Stomach smooth muscle (tissue), 2 donors: ENCODE measurements around the gene GAA.

Experiments used
- H3K27ac ChIP-seq: one replicate; pipeline ENCODE4 v1.7.0; 2013; ENCODE audit warnings: mild to moderate bottlenecking, low read length, inconsistent platforms
- H3K27me3 ChIP-seq, 2 donors: one replicate each; pipeline ENCODE4 v1.7.0; 2013; ENCODE audit warnings: low read length in 2 of 2; ENCODE audit not compliant: insufficient read depth in 2 of 2, control insufficient read depth in 1 of 2
- H3K36me3 ChIP-seq, 2 donors: one replicate each; pipeline ENCODE4 v1.7.0; 2013; ENCODE audit warnings: low read length in 2 of 2; ENCODE audit not compliant: control insufficient read depth in 2 of 2, insufficient read depth in 2 of 2
- H3K4me1 ChIP-seq: one replicate; pipeline ENCODE4 v1.7.0; 2013; ENCODE audit warnings: low read length; ENCODE audit not compliant: control insufficient read depth, insufficient read depth
- H3K4me3 ChIP-seq, 2 donors: one replicate each; pipeline ENCODE4 v1.7.0; 2013; ENCODE audit warnings: low read length in 2 of 2
- H3K9ac ChIP-seq, 2 donors: one replicate each; pipeline ENCODE4 v1.7.0; 2013; ENCODE audit warnings: low read length in 2 of 2, mild to moderate bottlenecking in 1 of 2
- H3K9me3 ChIP-seq, 2 donors: one replicate each; pipeline ENCODE4 v1.7.0; 2013; ENCODE audit warnings: low read length in 2 of 2; ENCODE audit not compliant: control insufficient read depth in 2 of 2
- donor health status: healthy.
- donor health status: Pancreatic carcinoma.

GAA gene

DNA sequence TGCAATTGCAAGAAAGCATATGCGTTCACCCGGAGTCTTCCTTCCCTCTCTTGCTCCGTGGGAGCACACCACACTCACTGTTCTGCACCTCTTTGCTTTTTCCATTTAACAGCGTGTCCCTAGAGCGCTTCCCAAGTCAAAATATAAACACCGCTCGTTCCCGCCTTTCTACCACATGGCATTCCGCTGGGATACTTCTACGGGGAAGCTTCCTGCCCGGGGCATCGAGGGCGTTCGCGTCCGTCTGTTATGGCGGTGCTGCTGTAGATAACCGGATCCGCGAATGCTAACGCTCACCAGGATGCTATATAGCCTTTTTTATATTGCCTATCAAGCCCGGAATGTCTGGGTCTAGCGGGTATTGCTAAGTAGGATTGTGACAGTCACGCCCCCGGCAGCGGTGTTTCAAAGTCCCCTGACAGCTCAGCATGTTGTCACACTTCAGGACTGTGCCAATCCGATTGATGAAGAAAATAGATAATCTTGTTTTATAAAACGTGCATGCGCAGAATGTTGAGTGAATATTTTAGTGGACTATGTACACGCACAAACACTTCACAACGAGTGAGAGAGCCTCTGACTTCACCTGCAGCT, 33.9 kb upstream of the GAA start:
- Histone ChIP-seq H3K4me1 (peaks cover 36% of the 10 kb centered on the region), H3K36me3 (peaks cover 0 to 2% of the 10 kb centered on the region in 2 donors), H3K27ac (no peak overlapping the region)

GRCh38 chr17:80068301-80069222, 32.8 kb upstream of the GAA start:
- no peak overlapping the region for H3K27ac ChIP-seq
- no peaks in the 10 kb centered on the region for H3K9me3 ChIP-seq
- H3K4me3 ChIP-seq = peak overlapping the region in 1 of 2 donors; percentile 55
- H3K4me1 ChIP-seq = peaks cover 36% of the 10 kb centered on the region
- peak overlapping the region in 1 of 2 donors; percentile 42 for H3K9ac ChIP-seq
- no peaks in the 10 kb centered on the region for H3K27me3 ChIP-seq
- peaks cover 0 to 2% of the 10 kb centered on the region in 2 donors for H3K36me3 ChIP-seq

More for the DNA sequence above, 33.9 kb upstream of the GAA start:
- H3K4me3 ChIP-seq = no peak overlapping the region
- no peaks in the 10 kb centered on the region for H3K27me3 ChIP-seq
- H3K9me3 ChIP-seq = no peaks in the 10 kb centered on the region
- no peak overlapping the region for H3K9ac ChIP-seq

GRCh38 chr17:80070375-80071115, 30.8 kb upstream of the GAA start:
- H3K9ac ChIP-seq = peak overlapping the region; percentile 78 to 96
- peaks cover 32% of the 10 kb centered on the region for H3K4me1 ChIP-seq
- peak overlapping the region; percentile 88 for H3K27ac ChIP-seq
- H3K9me3 ChIP-seq = no peaks in the 10 kb centered on the region
- no peaks in the 10 kb centered on the region for H3K27me3 ChIP-seq
- H3K36me3 ChIP-seq = peaks cover 0 to 2% of the 10 kb centered on the region in 2 donors
- peak overlapping the region; percentile 75 to 80 for H3K4me3 ChIP-seq

- peak overlapping the region; percentile 88 for H3K27ac ChIP-seq
- no peaks in the 10 kb centered on the region for H3K36me3 ChIP-seq
- no peaks in the 10 kb centered on the region for H3K27me3 ChIP-seq
- peak overlapping the region; percentile 78 to 96 for H3K9ac ChIP-seq
- H3K9me3 ChIP-seq = no peaks in the 10 kb centered on the region
- peaks cover 32% of the 10 kb centered on the region for H3K4me1 ChIP-seq
- H3K4me3 ChIP-seq = peak overlapping the region; percentile 75 to 80
Observed at GRCh38 chr17:80071116-80071841, 30.1 kb upstream of the GAA start.

GRCh38 chr17:80072410-80072809, 29.0 kb upstream of the GAA start:
- Histone ChIP-seq H3K9ac (no peak overlapping the region), H3K4me1 (peaks cover 32% of the 10 kb centered on the region), H3K27ac (no peak overlapping the region), H3K36me3 (no peaks in the 10 kb centered on the region), H3K9me3 (no peaks in the 10 kb centered on the region), H3K4me3 (no peak overlapping the region), H3K27me3 (no peaks in the 10 kb centered on the region)

DNA sequence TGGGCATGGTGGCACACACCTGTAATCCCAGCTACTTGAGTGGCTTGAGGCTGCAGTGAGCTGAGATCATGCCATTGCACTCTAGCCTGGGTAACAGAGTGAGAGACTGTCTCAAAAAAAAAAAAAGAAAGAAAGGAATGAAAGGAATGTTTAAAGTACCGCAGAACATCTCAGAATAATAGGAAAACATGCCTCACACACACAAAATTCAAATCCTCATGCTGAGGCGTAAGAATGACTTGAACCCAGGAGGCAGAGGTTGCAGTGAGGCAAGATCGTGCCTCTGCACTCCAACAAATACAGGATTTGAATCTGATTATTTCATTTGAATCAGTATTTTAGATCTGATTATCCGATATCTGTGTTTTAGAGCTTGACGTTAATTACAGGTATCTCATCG, 21.3 kb upstream of the GAA start:
- no peak overlapping the region for H3K4me3 ChIP-seq
- no peaks in the 10 kb centered on the region for H3K9me3 ChIP-seq
- H3K27ac ChIP-seq = no peak overlapping the region
- no peaks in the 10 kb centered on the region for H3K36me3 ChIP-seq
- peaks cover 3% of the 10 kb centered on the region for H3K4me1 ChIP-seq
- H3K9ac ChIP-seq = no peak overlapping the region
- no peaks in the 10 kb centered on the region for H3K27me3 ChIP-seq

DNA sequence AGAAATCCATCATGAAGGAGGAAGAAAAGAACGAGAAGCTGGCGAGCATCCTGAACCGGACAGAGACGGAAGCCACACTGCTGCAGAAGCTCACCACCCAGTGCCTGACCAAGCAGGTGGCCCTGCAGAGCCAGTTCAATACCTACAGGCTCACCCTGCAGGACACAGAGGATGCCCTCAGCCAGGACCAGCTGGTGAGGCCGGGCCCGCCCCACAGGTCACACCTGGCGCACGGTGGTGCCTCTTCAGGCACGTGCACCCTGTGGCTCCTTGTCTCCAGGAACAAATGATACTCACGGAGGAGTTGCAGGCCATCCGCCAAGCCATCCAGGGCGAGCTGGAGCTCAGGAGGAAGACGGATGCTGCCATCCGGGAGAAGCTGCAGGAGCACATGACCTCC, 19.8 kb upstream of the GAA start:
- Histone ChIP-seq H3K4me3 (no peak overlapping the region), H3K9ac (no peak overlapping the region), H3K36me3 (no peaks in the 10 kb centered on the region), H3K27ac (no peak overlapping the region), H3K9me3 (no peaks in the 10 kb centered on the region), H3K27me3 (no peaks in the 10 kb centered on the region), H3K4me1 (peaks cover 3% of the 10 kb centered on the region)

GRCh38 chr17:80082403-80083135, 18.8 kb upstream of the GAA start:
- peak overlapping the region in 1 of 2 donors; percentile 33 for H3K9ac ChIP-seq
- H3K36me3 ChIP-seq = no peaks in the 10 kb centered on the region
- peaks cover 3% of the 10 kb centered on the region for H3K4me1 ChIP-seq
- no peak overlapping the region for H3K27ac ChIP-seq
- no peaks in the 10 kb centered on the region for H3K9me3 ChIP-seq
- H3K4me3 ChIP-seq = peak overlapping the region in 1 of 2 donors; percentile 49
- no peaks in the 10 kb centered on the region for H3K27me3 ChIP-seq

GRCh38 chr17:80083136-80083661, 18.2 kb upstream of the GAA start:
- peaks cover 3% of the 10 kb centered on the region for H3K4me1 ChIP-seq
- H3K4me3 ChIP-seq = no peak overlapping the region
- H3K9ac ChIP-seq = no peak overlapping the region
- H3K36me3 ChIP-seq = no peaks in the 10 kb centered on the region
- H3K9me3 ChIP-seq = no peaks in the 10 kb centered on the region
- no peak overlapping the region for H3K27ac ChIP-seq
- no peaks in the 10 kb centered on the region for H3K27me3 ChIP-seq
